ENCODE results near the gene C6orf52. TPM values are rescaled to one million over a fixed set of nuclear protein-coding genes. Genes with fewer than 3 reads are reported as not detected.

Gene C6orf52
- 5.1 and 11.5 TPM in 2 replicates for polyA plus RNA-seq

GRCh38 chr6:10694302-10695085 lies at the start of gene C6orf52, which contains the start of gene PAK1IP1:
Gene C6orf52, minus strand, starts transcription at chr6:10694616. Its CDS starts 7,066 bp downstream, at chr6:10687550.
Gene PAK1IP1, plus strand, starts transcription at chr6:10694972. Its CDS starts 14 bp downstream, at chr6:10694986.

GRCh38 chr6:10722820-10723566 lies 28.6 kb upstream of the C6orf52 start, which contains the start of gene TMEM14C:
Gene TMEM14C, plus strand, starts transcription at chr6:10723070. Its CDS starts 1,544 bp downstream, at chr6:10724614.

Other genes with a start within 250 kb of the C6orf52 start
- gene GCNT2, start 173.3 kb downstream of the C6orf52 start, polyA plus RNA-seq, result 4.0 and 6.8 TPM in 2 replicates
- gene PAK1IP1, start 356 bp upstream of the C6orf52 start, polyA plus RNA-seq, result 31.1 and 31.7 TPM in 2 replicates
- gene TMEM14C, start 28.5 kb upstream of the C6orf52 start, polyA plus RNA-seq, result 226 and 277 TPM in 2 replicates
- gene TMEM14B, start 53.2 kb upstream of the C6orf52 start, polyA plus RNA-seq, result 347 and 413 TPM in 2 replicates
- gene MAK, start 143.9 kb upstream of the C6orf52 start, polyA plus RNA-seq, result 0.32 TPM in 1 of 2 replicates, not detected in the other
- gene GCM2, start 187.4 kb upstream of the C6orf52 start, polyA plus RNA-seq, result not detected in 2 replicates
- 0.15 and 4.0 TPM in 2 replicates for gene SYCP2L, start 192.4 kb upstream of the C6orf52 start, polyA plus RNA-seq